Nephron progenitor cell (in vitro differentiated cells): ENCODE measurements around the gene PLCB3.

Source experiments
- DNase-seq: peaks from one replicate; pipeline ENCODE4 v3.0.0; 2021
- H3K27ac Mint-ChIP-seq: 2 replicates; pipeline ENCODE4 v1.8.0; 2021; ENCODE audit warnings: mild to moderate bottlenecking, moderate library complexity, mixed read lengths
- H3K27me3 Mint-ChIP-seq: 2 replicates; pipeline ENCODE4 v1.8.0; 2021; ENCODE audit warnings: mild to moderate bottlenecking, low read depth, mixed read lengths; ENCODE audit not compliant: poor library complexity
- H3K36me3 Mint-ChIP-seq: 2 replicates; pipeline ENCODE4 v1.8.0; 2021; ENCODE audit warnings: low read depth, mixed read lengths
- H3K4me1 Mint-ChIP-seq: 2 replicates; pipeline ENCODE4 v1.8.0; 2021; ENCODE audit warnings: mixed read lengths
- H3K4me3 Mint-ChIP-seq: 2 replicates; pipeline ENCODE4 v1.8.0; 2021; ENCODE audit warnings: mild to moderate bottlenecking, moderate library complexity, mixed read lengths
- H3K9me3 Mint-ChIP-seq: 2 replicates; pipeline ENCODE4 v1.8.0; 2021; ENCODE audit warnings: mild to moderate bottlenecking, moderate library complexity, mixed read lengths
- CTCF ChIP-seq: fragments of 200-600 bp; sonication (generic); IDR thresholded peaks from 2 replicates; pipeline ENCODE4 v1.5.0; 2021; ENCODE audit warnings: antibody characterized with exemption

Gene PLCB3

DNA sequence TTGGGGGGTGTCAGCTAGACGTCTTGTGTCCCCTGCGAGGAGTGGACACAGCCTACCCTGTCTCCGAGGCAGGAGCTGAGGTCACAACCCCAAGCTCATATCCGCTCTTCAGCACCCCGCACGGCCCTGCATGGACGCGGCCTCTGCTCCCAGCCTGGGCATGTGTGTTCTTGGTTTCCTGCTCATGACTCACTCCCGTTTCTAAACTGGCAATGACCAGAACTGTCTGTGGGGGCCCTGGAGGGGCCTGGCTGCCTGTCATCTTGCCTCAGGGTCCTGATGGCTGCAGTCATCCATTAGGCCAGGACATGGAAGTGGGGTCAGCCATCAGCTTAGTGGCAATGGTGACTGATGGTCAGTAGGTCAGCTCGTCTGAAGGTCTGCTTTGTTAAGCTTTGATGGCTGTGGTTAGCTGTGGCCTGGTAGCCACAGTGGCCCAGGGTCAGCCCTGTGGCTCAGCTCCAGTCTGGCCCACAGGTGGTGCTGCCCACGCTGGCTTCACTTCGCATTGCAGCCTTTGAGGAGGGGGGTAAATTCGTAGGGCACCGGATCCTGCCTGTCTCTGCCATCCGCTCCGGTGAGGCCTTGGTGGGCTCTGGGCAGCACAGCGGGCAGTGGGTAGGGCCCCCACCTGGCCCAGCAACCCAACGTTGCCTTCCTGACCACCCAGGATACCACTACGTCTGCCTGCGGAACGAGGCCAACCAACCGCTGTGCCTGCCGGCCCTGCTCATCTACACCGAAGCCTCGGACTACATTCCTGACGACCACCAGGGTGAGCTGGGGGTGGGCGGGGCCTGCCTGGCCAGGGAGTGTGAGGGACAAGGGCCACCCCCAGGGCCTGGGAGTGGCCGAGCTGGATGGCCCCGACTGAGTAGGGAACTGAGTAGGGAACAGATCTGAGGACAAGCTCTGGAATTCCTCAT, 12.0 kb downstream of the PLCB3 start:
- Mint-ChIP-seq H3K9me3 (no peaks in the 10 kb centered on the region), H3K27me3 (peaks cover 2% of the 10 kb centered on the region), H3K4me3 (no peak overlapping the region), H3K4me1 (peaks cover 35% of the 10 kb centered on the region), H3K36me3 (peaks cover 16% of the 10 kb centered on the region), H3K27ac (peak overlapping the region; percentile 59)
- peak; percentile 60 for DNase-seq
- no peak for TF ChIP-seq CTCF

DNA sequence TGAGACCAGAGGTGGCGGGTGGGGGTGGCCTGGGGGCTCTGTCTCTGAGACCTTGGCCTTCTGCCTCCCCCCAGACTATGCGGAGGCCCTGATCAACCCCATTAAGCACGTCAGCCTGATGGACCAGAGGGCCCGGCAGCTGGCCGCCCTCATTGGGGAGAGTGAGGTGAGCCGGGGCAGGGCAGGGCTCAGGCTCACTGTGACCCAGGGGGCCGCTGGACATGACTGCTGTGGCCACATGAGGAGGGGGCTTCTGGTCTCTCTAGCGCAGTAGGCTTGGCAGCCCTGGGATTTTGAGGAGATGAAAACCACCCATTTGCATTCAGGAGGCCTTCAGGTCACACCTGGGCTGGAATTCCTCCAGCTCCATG, 12.6 kb downstream of the PLCB3 start:
- no peak for TF ChIP-seq CTCF
- Mint-ChIP-seq H3K27me3 (peaks cover 2% of the 10 kb centered on the region), H3K9me3 (no peaks in the 10 kb centered on the region), H3K4me3 (no peak overlapping the region), H3K36me3 (peaks cover 16% of the 10 kb centered on the region), H3K27ac (peak overlapping the region; percentile 88), H3K4me1 (peaks cover 42% of the 10 kb centered on the region)
- DNase-seq = no peak

GRCh38 chr11:64264371-64264852, 13.1 kb downstream of the PLCB3 start:
- Mint-ChIP-seq H3K27ac (peak overlapping the region; percentile 88), H3K36me3 (peaks cover 14% of the 10 kb centered on the region), H3K27me3 (peaks cover 2% of the 10 kb centered on the region), H3K4me1 (peaks cover 42% of the 10 kb centered on the region), H3K4me3 (no peak overlapping the region), H3K9me3 (no peaks in the 10 kb centered on the region)
- no peak for DNase-seq
- no peak for TF ChIP-seq CTCF

- H3K27me3 Mint-ChIP-seq = no peaks in the 10 kb centered on the region
- no peak for TF ChIP-seq CTCF
- no peaks in the 10 kb centered on the region for H3K9me3 Mint-ChIP-seq
- no peak overlapping the region for H3K27ac Mint-ChIP-seq
- H3K36me3 Mint-ChIP-seq = peaks cover 5% of the 10 kb centered on the region
- DNase-seq = no peak
- H3K4me3 Mint-ChIP-seq = no peak overlapping the region
- H3K4me1 Mint-ChIP-seq = peaks cover 42% of the 10 kb centered on the region
These were observed 14.1 kb downstream of the PLCB3 start for GRCh38 chr11:64265176-64266160.

- DNase-seq = no peak
- H3K4me1 Mint-ChIP-seq = peaks cover 42% of the 10 kb centered on the region
- H3K4me3 Mint-ChIP-seq = no peak overlapping the region
- no peaks in the 10 kb centered on the region for H3K9me3 Mint-ChIP-seq
- H3K27ac Mint-ChIP-seq = no peak overlapping the region
- H3K27me3 Mint-ChIP-seq = no peaks in the 10 kb centered on the region
- H3K36me3 Mint-ChIP-seq = peaks cover 5% of the 10 kb centered on the region
- TF ChIP-seq CTCF = no peak
These were observed 15.0 kb downstream of the PLCB3 start for GRCh38 chr11:64266339-64266738.
